Glomerular endothelial cell (primary cell): ENCODE results near the gene CYP24A1. TPM values are rescaled to one million over a fixed set of nuclear protein-coding genes. Genes with fewer than 3 reads are reported as not detected.

ENCODE experiments used
- DNase-seq: peaks from one replicate; pipeline ENCODE4 v3.0.0-alpha.2; 2011; ENCODE audit warnings: low read depth, low spot score; ENCODE audit errors: extremely low read depth
- total RNA-seq: library from RNA; depleted of rRNA; stranded (reverse); fragments of >200 nt; gene quantifications from 2 replicates; pipeline ENCODE4 v1.2.3, GENCODE V29; 2015

CYP24A1 gene
- total RNA-seq, 1 donor from 2014 or later: not detected

GRCh38 chr20:54158856-54159418, 14.8 kb downstream of the CYP24A1 start:
- DNase-seq: no peak

- DNase-seq: no peak
Measured at GRCh38 chr20:54158226-54158625, 15.6 kb downstream of the CYP24A1 start.

- DNase-seq: no peak
Measured at GRCh38 chr20:54156981-54157835, 16.6 kb downstream of the CYP24A1 start.

GRCh38 chr20:54156522-54156921, 17.3 kb downstream of the CYP24A1 start:
- no peak for DNase-seq

- no peak for DNase-seq
Measured at GRCh38 chr20:54155736-54156317, 18.0 kb downstream of the CYP24A1 start.

- no peak for DNase-seq
Measured at GRCh38 chr20:54154439-54154838, 19.3 kb downstream of the CYP24A1 start.

GRCh38 chr20:54153847-54154246, 19.9 kb downstream of the CYP24A1 start:
- no peak for DNase-seq

- DNase-seq: no peak
Measured at GRCh38 chr20:54153041-54153327, 20.8 kb downstream of the CYP24A1 start.

- DNase-seq: no peak
Measured at GRCh38 chr20:54152227-54153040, 21.4 kb downstream of the CYP24A1 start.

GRCh38 chr20:54151511-54152226, 22.1 kb downstream of the CYP24A1 start:
- DNase-seq: no peak

GRCh38 chr20:54151075-54151439, 22.7 kb downstream of the CYP24A1 start:
- DNase-seq: no peak

GRCh38 chr20:54149765-54150264, 24.0 kb downstream of the CYP24A1 start:
- DNase-seq: no peak

- DNase-seq: no peak
Measured at GRCh38 chr20:54148947-54149764, 24.6 kb downstream of the CYP24A1 start.

- no peak for DNase-seq
Measured at GRCh38 chr20:54146672-54147071, 27.1 kb downstream of the CYP24A1 start.

- DNase-seq: no peak
Measured at GRCh38 chr20:54144847-54145414, 28.9 kb downstream of the CYP24A1 start.

- no peak for DNase-seq
Measured at GRCh38 chr20:54140927-54141566, 32.7 kb downstream of the CYP24A1 start.

- no peak for DNase-seq
Measured at GRCh38 chr20:54140486-54140885, 33.3 kb downstream of the CYP24A1 start.

GRCh38 chr20:54140067-54140466, 33.7 kb downstream of the CYP24A1 start:
- DNase-seq: no peak

GRCh38 chr20:54139188-54139587, 34.6 kb downstream of the CYP24A1 start:
- DNase-seq: no peak
